Ovary (tissue), 3 donors: ENCODE data around the gene PPARD.

Experiments used
- POLR2A ChIP-seq: fragments of 450-650 bp; IDR thresholded peaks from one replicate; pipeline ENCODE4 v1.6.1; 2017; ENCODE audit warnings: antibody characterized with exemption, mild to moderate bottlenecking, moderate library complexity
- TF ChIP-seq, protein P1 (sequence below), 3 donors: fragments of 450-650 bp in 2 of 3; fragments of 200-600 bp in 1 of 3; IDR thresholded peaks; one replicate each; pipeline versions ENCODE4 v1.5.1 to v1.8.0; 2016 to 2022; ENCODE audit warnings: antibody characterized with exemption in 3 of 3, mild to moderate bottlenecking in 1 of 3
- donor health status: DM: no; HTN: no; CAD: no.

DNA sequence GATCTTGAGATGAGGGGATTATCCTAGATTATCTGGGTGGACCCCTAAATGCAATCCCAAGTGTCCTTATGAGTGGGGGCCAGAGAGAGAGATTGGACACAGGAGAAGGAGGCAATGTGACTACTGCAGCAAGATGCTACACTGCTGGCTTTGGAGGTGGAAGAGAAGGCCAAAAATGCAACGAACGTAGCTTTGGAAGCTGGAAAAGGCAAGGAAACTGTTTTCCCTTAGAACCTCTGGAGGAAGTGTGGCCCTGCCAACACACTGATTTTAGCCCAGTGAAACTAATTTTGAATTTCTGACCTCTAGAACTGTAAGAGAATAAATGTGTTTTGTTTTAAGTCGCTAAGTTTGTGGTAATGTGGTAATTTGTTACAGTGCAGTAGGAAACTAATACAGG, 15.7 kb downstream of the PPARD start:
- TF ChIP-seq POLR2A = no peak
- TF ChIP-seq, protein P1, sequence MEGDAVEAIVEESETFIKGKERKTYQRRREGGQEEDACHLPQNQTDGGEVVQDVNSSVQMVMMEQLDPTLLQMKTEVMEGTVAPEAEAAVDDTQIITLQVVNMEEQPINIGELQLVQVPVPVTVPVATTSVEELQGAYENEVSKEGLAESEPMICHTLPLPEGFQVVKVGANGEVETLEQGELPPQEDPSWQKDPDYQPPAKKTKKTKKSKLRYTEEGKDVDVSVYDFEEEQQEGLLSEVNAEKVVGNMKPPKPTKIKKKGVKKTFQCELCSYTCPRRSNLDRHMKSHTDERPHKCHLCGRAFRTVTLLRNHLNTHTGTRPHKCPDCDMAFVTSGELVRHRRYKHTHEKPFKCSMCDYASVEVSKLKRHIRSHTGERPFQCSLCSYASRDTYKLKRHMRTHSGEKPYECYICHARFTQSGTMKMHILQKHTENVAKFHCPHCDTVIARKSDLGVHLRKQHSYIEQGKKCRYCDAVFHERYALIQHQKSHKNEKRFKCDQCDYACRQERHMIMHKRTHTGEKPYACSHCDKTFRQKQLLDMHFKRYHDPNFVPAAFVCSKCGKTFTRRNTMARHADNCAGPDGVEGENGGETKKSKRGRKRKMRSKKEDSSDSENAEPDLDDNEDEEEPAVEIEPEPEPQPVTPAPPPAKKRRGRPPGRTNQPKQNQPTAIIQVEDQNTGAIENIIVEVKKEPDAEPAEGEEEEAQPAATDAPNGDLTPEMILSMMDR (IDR thresholded peaks at IDR 0.05) = no peak
